ENCODE measurements around the gene SLX4IP.

DNA sequence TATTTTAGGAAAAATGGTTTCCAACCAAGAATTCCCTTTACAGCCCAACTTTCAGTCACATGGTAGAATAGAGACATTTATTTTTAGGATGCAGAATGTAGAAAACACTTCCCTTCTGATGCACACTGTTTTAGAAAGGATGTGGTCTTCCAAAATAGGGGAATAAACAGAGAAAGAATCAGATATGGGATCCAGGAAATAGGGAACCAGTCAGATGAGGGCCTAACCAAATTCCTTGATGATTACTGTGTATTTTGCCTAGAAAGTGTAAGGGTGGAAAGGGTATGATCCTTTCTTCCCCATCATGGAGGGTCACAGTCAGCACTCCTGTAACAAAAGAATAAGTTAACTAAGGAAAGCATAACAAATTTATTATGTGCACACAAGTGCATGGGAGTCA, 27.4 kb downstream of the SLX4IP start:
- TF ChIP-seq POLR2A (IDR thresholded peaks at IDR 0.05; ENCODE audit: low read depth, low read length), result no peak
- no peak for TF ChIP-seq POLR2AphosphoS5 (IDR thresholded peaks at IDR 0.05; ENCODE audit: low read depth, low read length)

Measured in GM12892 (cell line).